ENCODE measurements around the gene FOXC1.

The FOXC1 gene

GRCh38 chr6:1643111-1643510 lies 33.4 kb downstream of the FOXC1 start:
- H3K9me3 ChIP-seq (ENCODE audit: control insufficient read depth in 1 of 2, low read length in 2 of 2), result no peaks in the 10 kb centered on the region
- no peak overlapping the region for H3K4me3 ChIP-seq (ENCODE audit: low read depth in 1 of 2, low read length in 2 of 2)
- peaks cover 0 to 11% of the 10 kb centered on the region in 2 donors for H3K36me3 ChIP-seq (ENCODE audit: control insufficient read depth in 1 of 2, insufficient read depth in 2 of 2, low read length in 2 of 2)
- no peak overlapping the region for H3K27ac ChIP-seq (ENCODE audit: low read depth, low read length)
- peaks cover 6 to 10% of the 10 kb centered on the region in 2 donors for H3K4me1 ChIP-seq (ENCODE audit: control insufficient read depth in 1 of 2, insufficient read depth in 2 of 2, low read length in 2 of 2)
- no peak overlapping the region for H3K9ac ChIP-seq (ENCODE audit: low read depth in 1 of 2, low read length in 2 of 2)
- no peaks in the 10 kb centered on the region for H3K27me3 ChIP-seq (ENCODE audit: control insufficient read depth in 1 of 2, insufficient read depth in 2 of 2, low read length in 2 of 2)

DNA sequence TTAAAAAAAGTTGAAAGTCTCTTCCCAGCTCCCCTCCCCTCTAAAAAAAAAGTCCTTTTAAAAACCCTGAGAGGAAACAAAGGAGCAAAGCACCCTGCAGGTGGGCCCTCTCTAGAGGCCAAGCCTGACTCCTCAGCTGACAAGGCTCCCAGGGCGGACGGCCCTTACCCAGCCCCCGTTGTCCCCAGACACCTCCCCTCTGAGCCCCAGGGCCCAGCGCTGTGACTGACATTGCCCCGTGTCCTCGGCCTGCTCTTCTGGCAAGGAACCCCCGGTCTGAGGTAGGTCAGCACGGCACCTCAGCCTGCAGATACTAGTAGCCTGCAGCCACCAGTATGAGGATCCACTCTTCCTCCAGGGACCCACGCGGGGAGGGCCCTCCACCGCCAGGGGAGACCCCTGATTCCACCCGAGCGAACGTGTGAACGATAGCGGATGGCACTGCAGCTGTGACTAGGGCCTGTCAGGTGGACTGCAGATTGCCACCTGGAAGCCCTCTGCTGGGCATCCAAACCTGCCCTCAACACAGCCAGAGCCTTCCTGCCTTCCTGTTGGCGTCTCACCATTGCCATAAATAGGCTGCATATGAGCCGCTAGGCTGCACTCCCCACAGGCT lies 34.2 kb downstream of the FOXC1 start:
- no peak overlapping the region for H3K27ac ChIP-seq (ENCODE audit: low read depth, low read length)
- no peaks in the 10 kb centered on the region for H3K27me3 ChIP-seq (ENCODE audit: control insufficient read depth in 1 of 2, insufficient read depth in 2 of 2, low read length in 2 of 2)
- H3K36me3 ChIP-seq (ENCODE audit: control insufficient read depth in 1 of 2, insufficient read depth in 2 of 2, low read length in 2 of 2), result peaks cover 0 to 11% of the 10 kb centered on the region in 2 donors
- H3K9ac ChIP-seq (ENCODE audit: low read depth in 1 of 2, low read length in 2 of 2), result no peak overlapping the region
- H3K4me1 ChIP-seq (ENCODE audit: control insufficient read depth in 1 of 2, insufficient read depth in 2 of 2, low read length in 2 of 2), result peaks cover 4 to 10% of the 10 kb centered on the region in 2 donors
- H3K9me3 ChIP-seq (ENCODE audit: control insufficient read depth in 1 of 2, low read length in 2 of 2), result no peaks in the 10 kb centered on the region
- no peak overlapping the region for H3K4me3 ChIP-seq (ENCODE audit: low read depth in 1 of 2, low read length in 2 of 2)

GRCh38 chr6:1644516-1645060 lies 34.9 kb downstream of the FOXC1 start:
- H3K27ac ChIP-seq (ENCODE audit: low read depth, low read length), result no peak overlapping the region
- no peak overlapping the region for H3K4me3 ChIP-seq (ENCODE audit: low read depth in 1 of 2, low read length in 2 of 2)
- peaks cover 0 to 11% of the 10 kb centered on the region in 2 donors for H3K36me3 ChIP-seq (ENCODE audit: control insufficient read depth in 1 of 2, insufficient read depth in 2 of 2, low read length in 2 of 2)
- peaks cover 4 to 10% of the 10 kb centered on the region in 2 donors for H3K4me1 ChIP-seq (ENCODE audit: control insufficient read depth in 1 of 2, insufficient read depth in 2 of 2, low read length in 2 of 2)
- H3K27me3 ChIP-seq (ENCODE audit: control insufficient read depth in 1 of 2, insufficient read depth in 2 of 2, low read length in 2 of 2), result no peaks in the 10 kb centered on the region
- H3K9me3 ChIP-seq (ENCODE audit: control insufficient read depth in 1 of 2, low read length in 2 of 2), result no peaks in the 10 kb centered on the region
- no peak overlapping the region for H3K9ac ChIP-seq (ENCODE audit: low read depth in 1 of 2, low read length in 2 of 2)

DNA sequence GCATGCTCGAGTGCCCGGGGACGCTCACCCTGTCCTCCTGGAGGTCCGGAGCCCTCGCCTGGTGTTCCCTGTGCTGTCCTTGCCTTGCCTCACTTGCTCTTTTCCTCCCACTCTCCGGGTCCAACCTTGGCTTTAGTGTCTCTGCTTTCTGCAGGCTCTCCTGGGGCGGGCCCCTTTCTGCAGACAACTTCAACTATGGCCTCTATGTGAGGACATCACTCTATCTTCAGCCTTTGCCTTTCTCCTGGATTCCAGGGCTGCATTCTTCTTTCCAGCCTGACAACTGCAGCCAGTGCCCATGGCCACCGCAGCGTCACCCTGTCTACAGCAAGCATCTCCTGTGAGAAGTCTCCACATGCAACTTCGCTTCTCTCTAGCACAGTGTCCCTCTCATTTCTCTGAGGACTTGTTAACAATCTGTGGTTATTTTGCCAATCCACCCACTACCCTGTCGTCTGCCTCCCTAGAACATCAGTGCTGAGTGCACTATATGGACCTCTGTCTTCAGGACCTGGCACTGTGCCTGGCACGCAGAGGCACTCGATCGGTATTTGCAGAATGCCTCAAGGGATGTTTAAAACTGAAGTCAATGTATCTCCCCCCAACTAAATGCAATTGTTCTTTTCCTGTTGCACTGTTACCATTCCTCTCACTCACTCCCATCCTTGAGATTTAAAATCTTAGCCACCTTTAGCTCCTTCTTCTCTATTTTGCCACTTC lies 35.9 kb downstream of the FOXC1 start:
- Histone ChIP-seq H3K4me1 (ENCODE audit: control insufficient read depth in 1 of 2, insufficient read depth in 2 of 2, low read length in 2 of 2) (peaks cover 4 to 10% of the 10 kb centered on the region in 2 donors), H3K27ac (ENCODE audit: low read depth, low read length) (no peak overlapping the region), H3K9me3 (ENCODE audit: control insufficient read depth in 1 of 2, low read length in 2 of 2) (no peaks in the 10 kb centered on the region), H3K36me3 (ENCODE audit: control insufficient read depth in 1 of 2, insufficient read depth in 2 of 2, low read length in 2 of 2) (peaks cover 0 to 4% of the 10 kb centered on the region in 2 donors), H3K4me3 (ENCODE audit: low read depth in 1 of 2, low read length in 2 of 2) (no peak overlapping the region), H3K27me3 (ENCODE audit: control insufficient read depth in 1 of 2, insufficient read depth in 2 of 2, low read length in 2 of 2) (no peaks in the 10 kb centered on the region), H3K9ac (ENCODE audit: low read depth in 1 of 2, low read length in 2 of 2) (no peak overlapping the region)

DNA sequence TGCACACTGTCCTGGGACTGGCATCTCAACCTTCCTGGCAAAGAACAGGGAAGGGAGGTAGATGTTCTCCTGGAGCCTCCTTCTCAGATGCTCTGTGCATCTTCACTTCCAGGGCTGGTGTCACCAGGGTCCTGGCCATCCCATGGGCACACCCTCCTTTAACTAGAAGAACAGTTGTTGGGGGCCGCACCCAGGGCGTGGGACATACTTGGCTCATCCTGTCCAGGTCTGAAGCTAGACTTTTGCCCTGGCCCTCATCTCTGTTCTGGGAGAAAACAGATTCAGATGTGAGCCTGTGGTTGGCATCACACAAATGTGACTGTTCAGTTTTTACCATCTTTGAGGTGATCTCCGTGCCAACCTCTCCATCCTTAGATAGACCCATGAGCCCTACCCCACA lies 41.6 kb downstream of the FOXC1 start:
- no peak overlapping the region for H3K27ac ChIP-seq (ENCODE audit: low read depth, low read length)
- peaks cover 0 to 4% of the 10 kb centered on the region in 2 donors for H3K36me3 ChIP-seq (ENCODE audit: control insufficient read depth in 1 of 2, insufficient read depth in 2 of 2, low read length in 2 of 2)
- no peaks in the 10 kb centered on the region for H3K27me3 ChIP-seq (ENCODE audit: control insufficient read depth in 1 of 2, insufficient read depth in 2 of 2, low read length in 2 of 2)
- no peaks in the 10 kb centered on the region for H3K9me3 ChIP-seq (ENCODE audit: control insufficient read depth in 1 of 2, low read length in 2 of 2)
- no peak overlapping the region for H3K9ac ChIP-seq (ENCODE audit: low read depth in 1 of 2, low read length in 2 of 2)
- H3K4me3 ChIP-seq (ENCODE audit: low read depth in 1 of 2, low read length in 2 of 2), result no peak overlapping the region
- H3K4me1 ChIP-seq (ENCODE audit: control insufficient read depth in 1 of 2, insufficient read depth in 2 of 2, low read length in 2 of 2), result no peaks in the 10 kb centered on the region

- Histone ChIP-seq H3K4me1 (ENCODE audit: control insufficient read depth in 1 of 2, insufficient read depth in 2 of 2, low read length in 2 of 2) (no peaks in the 10 kb centered on the region), H3K9me3 (ENCODE audit: control insufficient read depth in 1 of 2, low read length in 2 of 2) (no peaks in the 10 kb centered on the region), H3K9ac (ENCODE audit: low read depth in 1 of 2, low read length in 2 of 2) (no peak overlapping the region), H3K27me3 (ENCODE audit: control insufficient read depth in 1 of 2, insufficient read depth in 2 of 2, low read length in 2 of 2) (no peaks in the 10 kb centered on the region), H3K4me3 (ENCODE audit: low read depth in 1 of 2, low read length in 2 of 2) (no peak overlapping the region), H3K36me3 (ENCODE audit: control insufficient read depth in 1 of 2, insufficient read depth in 2 of 2, low read length in 2 of 2) (peaks cover 0 to 3% of the 10 kb centered on the region in 2 donors), H3K27ac (ENCODE audit: low read depth, low read length) (no peak overlapping the region)
Measured at GRCh38 chr6:1652842-1653241, 43.1 kb downstream of the FOXC1 start.

GRCh38 chr6:1654054-1654453 lies 44.3 kb downstream of the FOXC1 start:
- Histone ChIP-seq H3K4me3 (ENCODE audit: low read depth in 1 of 2, low read length in 2 of 2) (no peak overlapping the region), H3K4me1 (ENCODE audit: control insufficient read depth in 1 of 2, insufficient read depth in 2 of 2, low read length in 2 of 2) (no peaks in the 10 kb centered on the region), H3K9me3 (ENCODE audit: control insufficient read depth in 1 of 2, low read length in 2 of 2) (no peaks in the 10 kb centered on the region), H3K9ac (ENCODE audit: low read depth in 1 of 2, low read length in 2 of 2) (no peak overlapping the region), H3K27me3 (ENCODE audit: control insufficient read depth in 1 of 2, insufficient read depth in 2 of 2, low read length in 2 of 2) (no peaks in the 10 kb centered on the region), H3K36me3 (ENCODE audit: control insufficient read depth in 1 of 2, insufficient read depth in 2 of 2, low read length in 2 of 2) (peaks cover 0 to 3% of the 10 kb centered on the region in 2 donors), H3K27ac (ENCODE audit: low read depth, low read length) (no peak overlapping the region)

DNA sequence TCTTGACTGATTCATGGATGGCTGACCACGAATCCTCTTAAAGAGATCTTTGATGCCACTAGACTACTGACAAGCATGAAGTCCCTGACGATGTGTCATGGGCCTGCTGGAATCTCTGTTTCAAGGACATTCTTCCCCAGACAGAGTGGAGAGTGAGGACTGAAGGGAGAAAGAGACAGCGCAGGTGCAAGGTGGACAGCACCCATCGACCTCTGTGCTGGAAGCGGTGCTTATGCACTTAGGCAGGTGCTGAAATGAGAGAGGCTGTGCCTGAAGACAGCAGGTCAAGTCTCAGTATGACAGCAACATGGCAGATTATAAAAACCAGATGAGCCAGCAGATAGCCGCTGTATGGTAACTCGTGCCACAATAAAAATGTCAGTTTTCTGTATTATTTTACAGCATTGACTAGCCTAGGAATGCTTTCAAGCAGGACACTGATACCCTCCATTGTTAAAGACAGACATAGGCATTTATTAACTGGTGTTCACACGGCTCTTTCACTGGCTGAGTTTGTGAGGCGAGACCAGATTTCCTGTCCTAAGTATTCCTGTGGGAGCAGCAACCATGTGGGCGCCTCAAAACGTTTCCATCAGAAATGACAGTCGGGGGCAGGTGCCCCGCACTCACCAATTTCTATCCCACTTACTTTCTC lies 47.5 kb downstream of the FOXC1 start:
- no peak overlapping the region for H3K27ac ChIP-seq (ENCODE audit: low read depth, low read length)
- H3K36me3 ChIP-seq (ENCODE audit: control insufficient read depth in 1 of 2, insufficient read depth in 2 of 2, low read length in 2 of 2), result peaks cover 0 to 3% of the 10 kb centered on the region in 2 donors
- H3K9me3 ChIP-seq (ENCODE audit: control insufficient read depth in 1 of 2, low read length in 2 of 2), result no peaks in the 10 kb centered on the region

GRCh38 chr6:1657771-1658165 lies 48.1 kb downstream of the FOXC1 start:
- H3K4me1 ChIP-seq (ENCODE audit: control insufficient read depth in 1 of 2, insufficient read depth in 2 of 2, low read length in 2 of 2), result no peaks in the 10 kb centered on the region
- no peak overlapping the region for H3K4me3 ChIP-seq (ENCODE audit: low read depth in 1 of 2, low read length in 2 of 2)
- no peaks in the 10 kb centered on the region for H3K9me3 ChIP-seq (ENCODE audit: control insufficient read depth in 1 of 2, low read length in 2 of 2)
- peaks cover 0 to 3% of the 10 kb centered on the region in 2 donors for H3K36me3 ChIP-seq (ENCODE audit: control insufficient read depth in 1 of 2, insufficient read depth in 2 of 2, low read length in 2 of 2)
- no peak overlapping the region for H3K9ac ChIP-seq (ENCODE audit: low read depth in 1 of 2, low read length in 2 of 2)
- H3K27me3 ChIP-seq (ENCODE audit: control insufficient read depth in 1 of 2, insufficient read depth in 2 of 2, low read length in 2 of 2), result no peaks in the 10 kb centered on the region
- H3K27ac ChIP-seq (ENCODE audit: low read depth, low read length), result no peak overlapping the region

More for the DNA sequence above, 47.5 kb downstream of the FOXC1 start:
- H3K4me1 ChIP-seq (ENCODE audit: control insufficient read depth in 1 of 2, insufficient read depth in 2 of 2, low read length in 2 of 2), result no peaks in the 10 kb centered on the region
- H3K9ac ChIP-seq (ENCODE audit: low read depth in 1 of 2, low read length in 2 of 2), result no peak overlapping the region
- H3K4me3 ChIP-seq (ENCODE audit: low read depth in 1 of 2, low read length in 2 of 2), result no peak overlapping the region
- no peaks in the 10 kb centered on the region for H3K27me3 ChIP-seq (ENCODE audit: control insufficient read depth in 1 of 2, insufficient read depth in 2 of 2, low read length in 2 of 2)

Measured in duodenal mucosa (tissue), 2 donors.